ENCODE data around the gene TDRD7. TPM values are rescaled to one million over a fixed set of nuclear protein-coding genes. Genes with fewer than 3 reads are reported as not detected.

TDRD7 gene
- total RNA-seq, 1 experiment from 2014 or later = 2.8 TPM

GRCh38 chr9:97462159-97462558 lies 50.3 kb downstream of the TDRD7 start:
- no peak for TF ChIP-seq ZBTB21 (CRISPR knock-in tag; IDR thresholded peaks at IDR 0.05; ENCODE audit: borderline replicate concordance)
- TF ChIP-seq USF1 (CRISPR knock-in tag; IDR thresholded peaks at IDR 0.05) = no peak
- CTCF ChIA-PET = interaction anchor here (0.9 to 3.2 kb wide), 2 partner anchors 136 to 603 kb away, joined by 3 to 18 read pairs; no protein-coding TSS in a partner anchor
- H3K27ac Mint-ChIP-seq = no peak overlapping the region
- peaks cover 7% of the 10 kb centered on the region for H3K4me1 Mint-ChIP-seq
- no peaks in the 10 kb centered on the region for H3K36me3 Mint-ChIP-seq
- ATAC-seq = no peak
- no peaks in the 10 kb centered on the region for H3K9me3 Mint-ChIP-seq
- POLR2A ChIA-PET = no interaction called here
- H3K27me3 Mint-ChIP-seq (ENCODE audit: low read depth) = no peaks in the 10 kb centered on the region
- H3K4me3 Mint-ChIP-seq = no peak overlapping the region
- no peak for DNase-seq (ENCODE audit: low spot score)

GRCh38 chr9:97462914-97463313 lies 51.0 kb downstream of the TDRD7 start:
- Mint-ChIP-seq H3K27ac (no peak overlapping the region), H3K27me3 (ENCODE audit: low read depth) (no peaks in the 10 kb centered on the region), H3K9me3 (no peaks in the 10 kb centered on the region), H3K4me3 (no peak overlapping the region), H3K4me1 (peaks cover 7% of the 10 kb centered on the region), H3K36me3 (no peaks in the 10 kb centered on the region)
- CTCF ChIA-PET = interaction anchor here (0.6 to 3.2 kb wide), 7 partner anchors 54 to 604 kb away, joined by 3 to 18 read pairs (median 3); no protein-coding TSS in a partner anchor
- peak; percentile 81 for ATAC-seq
- POLR2A ChIA-PET = interaction anchor here (0.6 kb wide), 1 partner anchor 423 kb away, joined by 4 read pairs; no protein-coding TSS in a partner anchor
- TF ChIP-seq GABPB1 (CRISPR knock-in tag; IDR thresholded peaks at IDR 0.05) (no peak), NR3C1 (CRISPR knock-in tag; conservative IDR thresholded peaks at IDR 0.05; ENCODE audit: low read depth) (no peak), NR2C2 (CRISPR knock-in tag; IDR thresholded peaks at IDR 0.05) (no peak), SP1 (CRISPR knock-in tag; conservative IDR thresholded peaks at IDR 0.05) (no peak), STAT6 (CRISPR knock-in tag; conservative IDR thresholded peaks at IDR 0.05; ENCODE audit: low read depth) (no peak), SMAD3 (CRISPR knock-in tag; IDR thresholded peaks at IDR 0.05; ENCODE audit: borderline replicate concordance) (no peak), HMGXB4 (CRISPR knock-in tag; IDR thresholded peaks at IDR 0.05) (no peak), ZNF512 (CRISPR knock-in tag; IDR thresholded peaks at IDR 0.05; ENCODE audit: borderline replicate concordance) (no peak), PRDM15 (CRISPR knock-in tag; IDR thresholded peaks at IDR 0.05) (no peak), ESRRA (CRISPR knock-in tag; IDR thresholded peaks at IDR 0.05; ENCODE audit: borderline replicate concordance) (no peak), NR1H2 (CRISPR knock-in tag; IDR thresholded peaks at IDR 0.05) (no peak), JUN (CRISPR knock-in tag; IDR thresholded peaks at IDR 0.05) (no peak)
- DNase-seq (ENCODE audit: low spot score) = no peak

Data from WTC11 (cell line).